MV-4-11 (cell line): ENCODE data around the gene SLC48A1.
A peak's percentile ranks its signal among the peaks of the same experiment; 100 is the strongest.

ENCODE experiments used
- DNase-seq: peaks from one replicate; lab custom pipeline; 2025; lab: John Stamatoyannopoulos, UW

SLC48A1 gene

GRCh38 chr12:47773062-47773857 is at the start of gene SLC48A1:
TSS of gene SLC48A1 (plus strand) at chr12:47773238. CDS start at chr12:47773305, 67 bp downstream.
- peak; percentile 18 for DNase-seq

- no peak for DNase-seq
These were observed 47.8 kb upstream of the SLC48A1 start, which contains the start of gene ENDOU for GRCh38 chr12:47725091-47725772. TSS of gene ENDOU (minus strand) at chr12:47725490. CDS start at chr12:47725413, 77 bp downstream.

- peak; percentile 29 for DNase-seq
These were observed 47.1 kb upstream of the SLC48A1 start for GRCh38 chr12:47725893-47726292.

GRCh38 chr12:47729233-47729632 is 43.8 kb upstream of the SLC48A1 start:
- DNase-seq = no peak

- no peak for DNase-seq
These were observed 42.7 kb upstream of the SLC48A1 start for GRCh38 chr12:47730341-47730744.

GRCh38 chr12:47731723-47732122 is 41.3 kb upstream of the SLC48A1 start:
- no peak for DNase-seq

GRCh38 chr12:47732504-47732903 is 40.5 kb upstream of the SLC48A1 start:
- no peak for DNase-seq

- DNase-seq = no peak
These were observed 39.9 kb upstream of the SLC48A1 start for GRCh38 chr12:47733142-47733541.

- DNase-seq = no peak
These were observed 38.1 kb upstream of the SLC48A1 start for GRCh38 chr12:47734725-47735480.

GRCh38 chr12:47735649-47736048 is 37.4 kb upstream of the SLC48A1 start:
- DNase-seq = no peak

GRCh38 chr12:47736216-47736615 is 36.8 kb upstream of the SLC48A1 start:
- no peak for DNase-seq

- no peak for DNase-seq
These were observed 36.0 kb upstream of the SLC48A1 start for GRCh38 chr12:47736877-47737676.

GRCh38 chr12:47737936-47738594 is 35.0 kb upstream of the SLC48A1 start:
- no peak for DNase-seq

GRCh38 chr12:47739297-47739696 is 33.7 kb upstream of the SLC48A1 start:
- DNase-seq = no peak

- DNase-seq = no peak
These were observed 33.1 kb upstream of the SLC48A1 start for GRCh38 chr12:47739979-47740378.

- DNase-seq = no peak
These were observed 32.3 kb upstream of the SLC48A1 start for GRCh38 chr12:47740606-47741339.

GRCh38 chr12:47741340-47741703 is 31.7 kb upstream of the SLC48A1 start:
- peak; percentile 89 for DNase-seq

GRCh38 chr12:47742253-47742825 is 30.7 kb upstream of the SLC48A1 start:
- no peak for DNase-seq

GRCh38 chr12:47743311-47743860 is 29.7 kb upstream of the SLC48A1 start:
- no peak for DNase-seq
